Stomach (tissue), 9 donors: Measurements from ENCODE around the gene TMEM101. TPM values are rescaled to one million over a fixed set of nuclear protein-coding genes. Genes with fewer than 3 reads are reported as not detected.
"Not testable (repeated sequence)": the region's sequence is repeated elsewhere in the genome, so short reads cannot be mapped to it uniquely, and the experiment has no call there.

Source experiments
- DNase-seq, 2 donors: peaks; one replicate each; pipeline versions ENCODE4 v3.0.0 to v3.0.0-alpha.2; 2013 to 2019
- H3K27ac ChIP-seq, 5 donors: fragments of 200-600 bp in 4 of 5; sonication (generic) in 4 of 5; one replicate each; pipeline ENCODE4 v1.5.1; 2013 to 2019; ENCODE audit warnings: mild to moderate bottlenecking in 1 of 5, moderate library complexity in 1 of 5
- H3K27me3 ChIP-seq, 3 donors: fragments of 200-600 bp; sonication (generic); one replicate each; pipeline ENCODE4 v1.5.1; 2017 to 2019; ENCODE audit warnings: mixed run types in 1 of 3
- H3K36me3 ChIP-seq, 4 donors: fragments of 200-600 bp; sonication (generic); 1 replicate in 3 of 4; 2 replicates in 1 of 4; pipeline ENCODE4 v1.5.1; 2016 to 2019
- H3K4me1 ChIP-seq, 4 donors: fragments of 200-600 bp; sonication (generic); one replicate each; pipeline ENCODE4 v1.5.1; 2016 to 2019
- H3K4me3 ChIP-seq, 4 donors: fragments of 200-600 bp; sonication (generic) in 3 of 4; one replicate each; pipeline ENCODE4 v1.5.1; 2016 to 2019; ENCODE audit warnings: mild to moderate bottlenecking in 1 of 4
- H3K9me3 ChIP-seq, 4 donors: fragments of 200-600 bp; sonication (generic); one replicate each; pipeline ENCODE4 v1.5.1; 2016 to 2019
- EP300 ChIP-seq: sonication (generic); formaldehyde crosslinking; IDR thresholded peaks from one replicate; pipeline ENCODE4 v1.6.1; 2017; ENCODE audit warnings: antibody characterized with exemption
- POLR2A ChIP-seq, 4 donors: fragments of 450-650 bp; IDR thresholded peaks; one replicate each; pipeline ENCODE4 v1.6.1; 2016; ENCODE audit warnings: antibody characterized with exemption in 4 of 4, control low read depth in 2 of 4, mild to moderate bottlenecking in 1 of 4, moderate library complexity in 1 of 4
- POLR2AphosphoS5 ChIP-seq, 3 donors: sonication (generic); formaldehyde crosslinking; IDR thresholded peaks; one replicate each; pipeline ENCODE4 v1.6.1; 2016; ENCODE audit warnings: antibody characterized with exemption in 3 of 3
- WGBS, 5 donors: extraction: QIAGEN DNeasy Blood & Tissue Kit in 3 of 5; methylation state at CpG; one replicate each; pipeline versions ENCODE4 v1.1.5 to v1.1.7; 2013 to 2018; 5-methylcytosine and 5-hydroxymethylcytosine counted together
- intact Hi-C: fragments of 100-400 bp; cut with DNase I; formaldehyde crosslinking; loops from one replicate; pipeline ENCODE4 v1.15.1; 2023; ENCODE audit warnings: low total_unique reads
- polyA plus RNA-seq, 3 donors: library from polyadenylated mRNA; stranded (reverse); fragments of 200-250 nt; gene quantifications; one replicate each; pipeline ENCODE4 v1.2.3, GENCODE V29; 2013
- total RNA-seq, 5 donors: library from RNA; depleted of rRNA; stranded (reverse); fragments of >200 nt; gene quantifications; one replicate each; pipeline versions ENCODE4 v1.1.0 to v1.2.3, GENCODE V29; 2014 to 2016
- TF ChIP-seq, protein P1 (sequence below), 7 experiments: fragments of 450-650 bp in 4 of 7; fragments of 200-600 bp in 3 of 7; sonication (generic) in 3 of 7; IDR thresholded peaks; one replicate each; pipeline ENCODE4 v1.5.1; 2016 to 2019; ENCODE audit warnings: antibody characterized with exemption in 7 of 7, control low read depth in 2 of 7, mild to moderate bottlenecking in 1 of 7
- donor health status: healthy with polysubstance abuse.
- donor health status: Bipolar disorder and iron deficiency.
- donor health status: healthy.

The TMEM101 gene
- total and polyA plus RNA-seq, 8 donors: 1.8 to 41.9 (median 29.8) TPM

DNA sequence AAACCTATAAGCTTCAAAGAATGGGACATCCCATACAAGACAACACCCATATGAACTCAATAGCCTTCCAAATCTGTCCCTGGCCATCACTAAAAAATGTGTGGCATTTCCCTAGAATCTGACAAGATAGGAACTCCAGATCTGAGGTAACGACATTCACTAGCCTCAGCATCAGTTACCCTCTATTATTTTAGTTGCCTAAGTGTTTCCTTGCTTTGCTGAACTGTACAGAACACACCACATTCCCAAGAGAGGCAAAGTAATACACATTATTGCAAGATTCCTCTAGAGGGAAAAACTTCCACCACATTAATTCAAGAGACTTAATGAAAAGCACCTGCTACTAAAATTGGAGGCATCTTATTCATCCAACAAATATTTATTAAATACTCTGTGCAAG lies 46.7 kb upstream of the TMEM101 start:
- TF ChIP-seq, protein P1, sequence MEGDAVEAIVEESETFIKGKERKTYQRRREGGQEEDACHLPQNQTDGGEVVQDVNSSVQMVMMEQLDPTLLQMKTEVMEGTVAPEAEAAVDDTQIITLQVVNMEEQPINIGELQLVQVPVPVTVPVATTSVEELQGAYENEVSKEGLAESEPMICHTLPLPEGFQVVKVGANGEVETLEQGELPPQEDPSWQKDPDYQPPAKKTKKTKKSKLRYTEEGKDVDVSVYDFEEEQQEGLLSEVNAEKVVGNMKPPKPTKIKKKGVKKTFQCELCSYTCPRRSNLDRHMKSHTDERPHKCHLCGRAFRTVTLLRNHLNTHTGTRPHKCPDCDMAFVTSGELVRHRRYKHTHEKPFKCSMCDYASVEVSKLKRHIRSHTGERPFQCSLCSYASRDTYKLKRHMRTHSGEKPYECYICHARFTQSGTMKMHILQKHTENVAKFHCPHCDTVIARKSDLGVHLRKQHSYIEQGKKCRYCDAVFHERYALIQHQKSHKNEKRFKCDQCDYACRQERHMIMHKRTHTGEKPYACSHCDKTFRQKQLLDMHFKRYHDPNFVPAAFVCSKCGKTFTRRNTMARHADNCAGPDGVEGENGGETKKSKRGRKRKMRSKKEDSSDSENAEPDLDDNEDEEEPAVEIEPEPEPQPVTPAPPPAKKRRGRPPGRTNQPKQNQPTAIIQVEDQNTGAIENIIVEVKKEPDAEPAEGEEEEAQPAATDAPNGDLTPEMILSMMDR (IDR thresholded peaks at IDR 0.05): no peak
- no peak for TF ChIP-seq POLR2AphosphoS5 (IDR thresholded peaks at IDR 0.05)
- no peak for TF ChIP-seq POLR2A (IDR thresholded peaks at IDR 0.05)
- TF ChIP-seq EP300: no peak
- Histone ChIP-seq H3K27me3 (no peaks in the 10 kb centered on the region), H3K27ac (no peak overlapping the region), H3K4me1 (peaks cover 13 to 52% (median 28%) of the 10 kb centered on the region in 4 donors), H3K4me3 (no peak overlapping the region), H3K36me3 (peaks cover 31 to 76% (median 73%) of the 10 kb centered on the region in 4 donors), H3K9me3 (no peaks in the 10 kb centered on the region)
- no peak for DNase-seq
- intact Hi-C loops: no loop called here
- WGBS, 5 donors: 76 to 100% (median 90%) methylated on average over 1 of the region's 1 CpG

- TF ChIP-seq POLR2AphosphoS5 (IDR thresholded peaks at IDR 0.05) (no peak), EP300 (no peak), POLR2A (IDR thresholded peaks at IDR 0.05) (no peak)
- TF ChIP-seq, protein P1 (IDR thresholded peaks at IDR 0.05): no peak
These were observed 44.5 kb upstream of the TMEM101 start for GRCh38 chr17:44059101-44059892.

DNA sequence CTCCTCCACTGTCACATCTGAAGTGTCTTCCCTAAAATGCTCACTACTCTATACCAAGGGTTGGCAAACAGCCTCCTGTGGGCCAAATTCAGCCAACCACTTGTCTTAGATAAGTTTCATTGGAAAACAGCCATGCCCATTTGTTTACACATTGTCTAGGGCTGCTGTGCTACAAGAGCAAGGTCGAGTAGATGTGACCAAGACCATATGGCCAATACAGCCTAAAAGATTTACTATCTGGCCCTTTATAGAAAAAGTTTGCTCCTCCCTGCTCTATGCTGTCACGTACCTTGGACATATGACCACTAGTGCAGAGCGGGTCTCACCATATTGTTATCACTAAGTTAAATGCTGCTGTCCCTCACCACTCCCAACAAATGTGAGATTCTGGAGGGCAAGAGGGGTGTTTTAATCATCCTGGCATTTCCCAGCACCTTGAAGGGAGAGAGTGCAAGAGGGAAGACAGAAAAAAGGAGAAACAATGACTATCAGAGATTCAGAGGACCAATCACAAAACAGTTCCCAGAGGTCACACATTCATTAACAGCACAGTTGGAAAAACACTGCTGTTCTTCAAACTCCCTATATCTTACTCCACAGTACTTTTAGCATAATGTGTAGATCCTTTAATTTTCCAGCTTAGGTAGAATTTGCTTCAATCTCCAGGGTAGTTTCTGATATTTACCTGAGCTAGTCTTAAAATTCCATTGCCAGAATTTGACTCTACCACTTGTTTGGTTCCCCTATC lies 38.5 kb upstream of the TMEM101 start:
- intact Hi-C loops: no loop called here
- H3K36me3 ChIP-seq: peaks cover 40 to 92% (median 86%) of the 10 kb centered on the region in 4 donors
- no peaks in the 10 kb centered on the region for H3K27me3 ChIP-seq
- DNase-seq: peak in 1 of 2 donors; percentile 49
- H3K4me1 ChIP-seq: peaks cover 5 to 24% (median 18%) of the 10 kb centered on the region in 4 donors
- H3K4me3 ChIP-seq: no peak overlapping the region
- TF ChIP-seq EP300: no peak
- TF ChIP-seq POLR2AphosphoS5 (IDR thresholded peaks at IDR 0.05): peak in 1 of 3 donors; percentile 5
- H3K27ac ChIP-seq: peak overlapping the region in 1 of 5 donors; percentile 11
- H3K9me3 ChIP-seq: no peaks in the 10 kb centered on the region
- WGBS, 5 donors: 18 to 44% (median 41%) methylated on average over 3 of the region's 3 CpGs

More at GRCh38 chr17:44059101-44059892, 44.5 kb upstream of the TMEM101 start:
- Histone ChIP-seq H3K27ac (no peak overlapping the region), H3K9me3 (no peaks in the 10 kb centered on the region), H3K27me3 (no peaks in the 10 kb centered on the region), H3K36me3 (peaks cover 31 to 94% (median 92%) of the 10 kb centered on the region in 4 donors), H3K4me3 (no peak overlapping the region), H3K4me1 (peaks cover under 1 to 42% (median 19%) of the 10 kb centered on the region in 4 donors)
- 58 to 74% (median 71%) methylated on average over 14 of the region's 14 CpGs for WGBS, 5 donors
- intact Hi-C loops: no loop called here
- DNase-seq: no peak

GRCh38 chr17:44049294-44050060 lies 34.7 kb upstream of the TMEM101 start:
- H3K4me1 ChIP-seq: peaks cover 7 to 25% (median 16%) of the 10 kb centered on the region in 4 donors
- H3K36me3 ChIP-seq: peaks cover 48 to 90% (median 69%) of the 10 kb centered on the region in 4 donors
- no peak overlapping the region for H3K4me3 ChIP-seq
- H3K27me3 ChIP-seq: no peaks in the 10 kb centered on the region
- TF ChIP-seq EP300 (no peak), POLR2AphosphoS5 (IDR thresholded peaks at IDR 0.05) (no peak), POLR2A (IDR thresholded peaks at IDR 0.05) (no peak)
- TF ChIP-seq, protein P1 (IDR thresholded peaks at IDR 0.05): no peak
- intact Hi-C loops: loop anchor here (10.0 kb wide), 1 partner anchor 55 kb away; no protein-coding TSS in a partner anchor
- H3K27ac ChIP-seq: no peak overlapping the region
- H3K9me3 ChIP-seq: no peaks in the 10 kb centered on the region
- DNase-seq: no peak
- WGBS, 5 donors: 94 to 98% (median 96%) methylated on average over 9 of the region's 9 CpGs

- not testable (repeated sequence) for H3K4me3 ChIP-seq, H3K27me3 ChIP-seq, DNase-seq, H3K9me3 ChIP-seq, H3K27ac ChIP-seq
- intact Hi-C loops: loop anchor here (10.0 kb wide), 1 partner anchor 58 kb away; no protein-coding TSS in a partner anchor
- peaks cover 41 to 67% (median 52%) of the 10 kb centered on the region in 4 donors for H3K36me3 ChIP-seq
- WGBS, 5 donors: 96 to 99% (median 97%) methylated on average over 7 of the region's 7 CpGs
- peaks cover 8 to 33% (median 17%) of the 10 kb centered on the region in 4 donors for H3K4me1 ChIP-seq
These were observed 32.1 kb upstream of the TMEM101 start for GRCh38 chr17:44046893-44047292.
